Measurements from ENCODE around the gene INPP5A. TPM values are rescaled to one million over a fixed set of nuclear protein-coding genes. Genes with fewer than 3 reads are reported as not detected.

INPP5A gene
- total RNA-seq, 1 experiment from 2014 or later: 12.3 TPM

- TF ChIP-seq REST (IDR thresholded peaks at IDR 0.05; ENCODE audit: low read depth) (no peak), EZH2 (IDR thresholded peaks at IDR 0.05) (no peak), CBX3 (IDR thresholded peaks at IDR 0.05; ENCODE audit: low read depth) (no peak), EZH2phosphoT487 (IDR thresholded peaks at IDR 0.05; ENCODE audit: borderline replicate concordance) (no peak)
Measured at GRCh38 chr10:132579027-132579859, 41.7 kb downstream of the INPP5A start (continued).

GRCh38 chr10:132580143-132580542 is 42.6 kb downstream of the INPP5A start:
- H3K36me3 ChIP-seq (ENCODE audit: control insufficient read depth in 1 of 2, insufficient read depth in 2 of 2, low read length in 2 of 2): no peaks in the 10 kb centered on the region
- ChIA-PET RAD21 (ENCODE audit: low non-redundant PET in 1 of 2, low total read pairs in 2 of 2, uncharacterized antibody in 2 of 2, unreplicated experiment in 2 of 2) (no interaction called here), POLR2A (no interaction called here), CTCF (no interaction called here)
- H3K27me3 ChIP-seq (ENCODE audit: insufficient read depth, low read length): no peaks in the 10 kb centered on the region
- no peak for ATAC-seq
- H3K4me3 ChIP-seq (replicated peaks in 1 of 2; ENCODE audit: low read depth in 1 of 2, low read length in 2 of 2): no peak overlapping the region
- intact Hi-C loops (cut with micrococcal nuclease): no loop called here
- H3K9me3 ChIP-seq (ENCODE audit: control insufficient read depth in 1 of 2, insufficient read depth in 1 of 2, low read depth in 1 of 2, low read length in 2 of 2): no peaks in the 10 kb centered on the region
- BruUV-seq (replicated peaks): no TSS peak
- no peaks in the 10 kb centered on the region for H3K4me1 ChIP-seq (ENCODE audit: control insufficient read depth in 1 of 2, insufficient read depth in 2 of 2, low read length in 2 of 2)
- no peak overlapping the region for H2AFZ ChIP-seq (ENCODE audit: low read depth, low read length, poor library complexity, severe bottlenecking)
- no peak overlapping the region for H3K4me2 ChIP-seq (ENCODE audit: low read length)
- no peaks in the 10 kb centered on the region; the same call in 1 of the 2 replicates for H3K79me2 ChIP-seq (ENCODE audit: insufficient read depth, low read length)
- H3K9me2 ChIP-seq (ENCODE audit: insufficient read depth): no peaks in the 10 kb centered on the region
- H4K20me1 ChIP-seq (ENCODE audit: insufficient read depth): no peaks in the 10 kb centered on the region
- no peak overlapping the region for H3K9ac ChIP-seq (ENCODE audit: low read length)
- no peak overlapping the region for H3K27ac ChIP-seq (ENCODE audit: low read depth, low read length)
- TF ChIP-seq EZH2phosphoT487 (IDR thresholded peaks at IDR 0.05; ENCODE audit: borderline replicate concordance) (no peak), CBX3 (IDR thresholded peaks at IDR 0.05; ENCODE audit: low read depth) (no peak), TCF7L2 (IDR thresholded peaks at IDR 0.05; ENCODE audit: borderline replicate concordance, extremely low read depth, insufficient read depth, insufficient read length) (no peak), EGR1 (IDR thresholded peaks at IDR 0.05; ENCODE audit: low read depth) (no peak), MAX (IDR thresholded peaks at IDR 0.05) (no peak), ZBTB33 (IDR thresholded peaks at IDR 0.05; ENCODE audit: extremely low read depth, insufficient replicate concordance, low read length) (no peak), POLR2A (IDR thresholded peaks at IDR 0.05; ENCODE audit: borderline replicate concordance, extremely low read depth, insufficient read depth, insufficient read length) (no peak), ELF1 (IDR thresholded peaks at IDR 0.05; ENCODE audit: borderline replicate concordance, low read depth) (no peak), SRF (IDR thresholded peaks at IDR 0.05; ENCODE audit: low read depth) (no peak), ATF3 (IDR thresholded peaks at IDR 0.05) (no peak)
- no peak for DNase-seq (ENCODE audit: low read depth, low spot score)
